ENCODE measurements around the gene SFXN4. TPM values are rescaled to one million over a fixed set of nuclear protein-coding genes. Genes with fewer than 3 reads are reported as not detected.

SFXN4 gene
- total RNA-seq, 6 experiments from 2014 or later = 16.0 to 152 (median 23.8) TPM

DNA sequence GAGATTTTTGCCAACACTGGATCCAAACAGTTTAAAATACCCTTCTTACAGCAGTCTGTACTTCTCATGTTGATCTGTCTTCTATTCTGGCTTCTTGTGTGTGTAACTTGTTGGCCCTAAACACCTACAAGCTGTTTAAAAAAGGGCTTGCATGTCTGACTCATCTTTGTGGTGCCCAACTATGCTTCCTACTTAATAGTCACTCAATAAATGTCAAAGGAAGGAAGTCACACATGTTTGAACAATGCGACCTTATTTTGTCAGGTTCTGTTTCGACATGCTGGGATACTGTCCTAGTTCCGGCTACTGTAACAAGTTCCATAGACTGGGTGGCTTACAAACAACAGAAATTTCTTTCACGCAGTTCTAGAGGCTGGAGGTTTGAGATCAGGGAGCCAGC, 32.4 kb upstream of the SFXN4 start:
- no peak overlapping the region for H3K27ac ChIP-seq
- no peak overlapping the region for H3K4me3 ChIP-seq
- no peaks in the 10 kb centered on the region for H3K36me3 ChIP-seq
- no peaks in the 10 kb centered on the region for H3K9me3 ChIP-seq
- H3K4me1 ChIP-seq = no peaks in the 10 kb centered on the region
- TF ChIP-seq POLR2A (IDR thresholded peaks at IDR 0.05) = no peak
- no peak for TF ChIP-seq CTCF (IDR thresholded peaks at IDR 0.05)
- ATAC-seq (peak in 1 of 4 donors; percentile 9), DNase-seq (no peak)
- no peaks in the 10 kb centered on the region for H3K27me3 ChIP-seq
- 13% methylated on average over 3 of the region's 4 CpGs for WGBS (ENCODE audit: insufficient coverage, low coverage, low lambda C conversion rate, missing lambda C conversion rate)
- intact Hi-C loops (cut with DNase I) = loop anchor here (10.0 kb wide), 1 partner anchor 247 kb away; no protein-coding TSS in a partner anchor

- Histone ChIP-seq H3K27me3 (no peaks in the 10 kb centered on the region), H3K4me3 (no peak overlapping the region), H3K27ac (no peak overlapping the region), H3K4me1 (no peaks in the 10 kb centered on the region), H3K36me3 (no peaks in the 10 kb centered on the region), H3K9me3 (no peaks in the 10 kb centered on the region)
- ATAC-seq (no peak), DNase-seq (no peak)
- intact Hi-C loops (cut with DNase I) = loop anchor here (10.0 kb wide), 1 partner anchor 253 kb away; no protein-coding TSS in a partner anchor
- WGBS (ENCODE audit: insufficient coverage, low coverage, low lambda C conversion rate, missing lambda C conversion rate) = 81% methylated on average over 4 of the region's 4 CpGs
- no peak for TF ChIP-seq CTCF (IDR thresholded peaks at IDR 0.05)
- no peak for TF ChIP-seq POLR2A (IDR thresholded peaks at IDR 0.05)
Measured at GRCh38 chr10:119191881-119192280, 26.4 kb upstream of the SFXN4 start.

GRCh38 chr10:119190954-119191785, 25.7 kb upstream of the SFXN4 start:
- H3K4me1 ChIP-seq = no peaks in the 10 kb centered on the region
- DNase-seq (no peak), ATAC-seq (no peak)
- H3K27me3 ChIP-seq = no peaks in the 10 kb centered on the region
- intact Hi-C loops (cut with DNase I) = loop anchor here (10.0 kb wide), 1 partner anchor 254 kb away; no protein-coding TSS in a partner anchor
- TF ChIP-seq CTCF (IDR thresholded peaks at IDR 0.05) (no peak), POLR2A (IDR thresholded peaks at IDR 0.05) (no peak)
- H3K27ac ChIP-seq = no peak overlapping the region
- no peaks in the 10 kb centered on the region for H3K9me3 ChIP-seq
- no peak overlapping the region for H3K4me3 ChIP-seq
- WGBS (ENCODE audit: insufficient coverage, low coverage, low lambda C conversion rate, missing lambda C conversion rate) = 42% methylated on average over 4 of the region's 5 CpGs
- H3K36me3 ChIP-seq = no peaks in the 10 kb centered on the region

DNA sequence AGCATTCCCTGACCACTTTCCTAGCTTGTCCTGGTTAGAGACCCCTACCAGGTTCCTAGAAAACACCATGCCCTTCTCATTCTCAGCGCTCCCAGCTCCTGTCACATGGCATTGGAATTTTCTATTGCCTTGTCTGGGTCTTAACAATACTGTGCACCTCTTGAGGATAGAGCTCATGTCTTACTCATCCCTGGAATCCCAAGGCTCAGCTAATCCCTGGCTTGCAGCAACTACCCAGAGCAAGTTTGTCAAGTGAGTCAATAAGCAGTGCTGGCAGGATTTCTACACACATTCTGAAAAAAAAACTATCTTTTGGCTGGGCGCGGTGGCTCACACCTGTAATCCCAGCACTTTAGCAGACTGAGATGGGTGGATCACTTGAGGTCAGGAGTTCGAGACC, 24.8 kb upstream of the SFXN4 start:
- DNase-seq (no peak), ATAC-seq (peak in 1 of 4 donors; percentile 14)
- no peak overlapping the region for H3K4me3 ChIP-seq
- H3K36me3 ChIP-seq = no peaks in the 10 kb centered on the region
- H3K4me1 ChIP-seq = no peaks in the 10 kb centered on the region
- no peaks in the 10 kb centered on the region for H3K9me3 ChIP-seq
- TF ChIP-seq POLR2A (IDR thresholded peaks at IDR 0.05) (no peak), CTCF (IDR thresholded peaks at IDR 0.05) (no peak)
- no peak overlapping the region for H3K27ac ChIP-seq
- intact Hi-C loops (cut with DNase I) = loop anchor here (10.0 kb wide), 1 partner anchor 254 kb away; no protein-coding TSS in a partner anchor
- H3K27me3 ChIP-seq = no peaks in the 10 kb centered on the region
- 77% methylated on average over 3 of the region's 4 CpGs for WGBS (ENCODE audit: insufficient coverage, low coverage, low lambda C conversion rate, missing lambda C conversion rate)

Measured in right lobe of liver (tissue), 6 donors.